CD8-positive, alpha-beta memory T cell (primary cell): ENCODE results near the gene DYNC1I2. TPM values are rescaled to one million over a fixed set of nuclear protein-coding genes. Genes with fewer than 3 reads are reported as not detected.
A peak's percentile ranks its signal among the peaks of the same experiment; 100 is the strongest.

Experiments
- CTCF ChIA-PET: fragments of 350-600 bp; sonication (Branson Sonifier 250); formaldehyde crosslinking; loops from one replicate; lab custom pipeline; 2021; ENCODE audit warnings: antibody characterized with exemption; lab: Charles Lee
- POLR2A ChIA-PET: fragments of 350-600 bp; sonication (Branson Sonifier 250); formaldehyde crosslinking; loops from one replicate; lab custom pipeline; 2021; ENCODE audit warnings: antibody characterized with exemption; lab: Charles Lee
- DNase-seq, 5 donors: peaks; one replicate each; pipeline versions ENCODE4 v3.0.0 to v3.0.0-alpha.2; 2020 to 2022; ENCODE audit warnings: mixed read lengths in 1 of 5
- H3K27ac ChIP-seq: one replicate; pipeline ENCODE4 v1.7.0; 2013; ENCODE audit warnings: low read depth, mild to moderate bottlenecking, low read length, moderate library complexity
- H3K27me3 ChIP-seq: 2 replicates; pipeline ENCODE4 v1.7.0; 2013; ENCODE audit warnings: low read length, mild to moderate bottlenecking; ENCODE audit not compliant: insufficient read depth, poor library complexity, severe bottlenecking
- H3K36me3 ChIP-seq: 2 replicates; pipeline ENCODE4 v1.7.0; 2013; ENCODE audit warnings: mild to moderate bottlenecking, low read length, moderate library complexity; ENCODE audit not compliant: insufficient read depth
- H3K4me1 ChIP-seq: 2 replicates; pipeline ENCODE4 v1.7.0; 2013; ENCODE audit warnings: mild to moderate bottlenecking, low read length, moderate library complexity; ENCODE audit not compliant: insufficient read depth
- H3K4me3 ChIP-seq: 2 replicates; pipeline ENCODE4 v1.7.0; 2013; ENCODE audit warnings: mild to moderate bottlenecking, low read length
- H3K9me3 ChIP-seq: 2 replicates; pipeline ENCODE4 v1.7.0; 2013; ENCODE audit warnings: mild to moderate bottlenecking, low read length
- H3K27ac Mint-ChIP-seq, 8 donors: one replicate each; pipeline ENCODE4 v1.8.0; 2020 to 2021; ENCODE audit warnings: mixed read lengths in 8 of 8, mild to moderate bottlenecking in 6 of 8, inconsistent platforms in 3 of 8, moderate library complexity in 3 of 8
- H3K27me3 Mint-ChIP-seq, 2 donors: one replicate each; pipeline ENCODE4 v1.8.0; 2020 to 2021; ENCODE audit warnings: mixed read lengths in 2 of 2, mild to moderate bottlenecking in 1 of 2, moderate library complexity in 1 of 2
- H3K36me3 Mint-ChIP-seq, 3 donors: one replicate each; pipeline ENCODE4 v1.8.0; 2020 to 2021; ENCODE audit warnings: mixed read lengths in 3 of 3, inconsistent platforms in 1 of 3, mild to moderate bottlenecking in 1 of 3
- H3K4me1 Mint-ChIP-seq, 3 donors: one replicate each; pipeline ENCODE4 v1.8.0; 2020 to 2021; ENCODE audit warnings: mixed read lengths in 3 of 3, inconsistent platforms in 1 of 3, mild to moderate bottlenecking in 1 of 3
- H3K4me3 Mint-ChIP-seq, 7 donors: one replicate each; pipeline ENCODE4 v1.8.0; 2020 to 2021; ENCODE audit warnings: mixed read lengths in 7 of 7, mild to moderate bottlenecking in 6 of 7, moderate library complexity in 4 of 7, inconsistent platforms in 2 of 7
- H3K9me3 Mint-ChIP-seq, 5 donors: one replicate each; pipeline ENCODE4 v1.8.0; 2020 to 2022; ENCODE audit warnings: mixed read lengths in 5 of 5, mild to moderate bottlenecking in 3 of 5, moderate library complexity in 2 of 5, inconsistent platforms in 1 of 5
- polyA plus RNA-seq: library from polyadenylated mRNA; unstranded; fragments of 300-500 nt; fragmentation: Illumina TruSeq; gene quantifications from one replicate; pipeline ENCODE4 v1.2.3, GENCODE V29; 2021
- total RNA-seq, 2 experiments: library from RNA; stranded (reverse); gene quantifications; one replicate each; pipeline ENCODE4 v1.2.3, GENCODE V29; 2021

DYNC1I2 gene
- total and polyA plus RNA-seq, 3 experiments from 2014 or later, result 27.6 to 50.4 (median 48.3) TPM

DNA sequence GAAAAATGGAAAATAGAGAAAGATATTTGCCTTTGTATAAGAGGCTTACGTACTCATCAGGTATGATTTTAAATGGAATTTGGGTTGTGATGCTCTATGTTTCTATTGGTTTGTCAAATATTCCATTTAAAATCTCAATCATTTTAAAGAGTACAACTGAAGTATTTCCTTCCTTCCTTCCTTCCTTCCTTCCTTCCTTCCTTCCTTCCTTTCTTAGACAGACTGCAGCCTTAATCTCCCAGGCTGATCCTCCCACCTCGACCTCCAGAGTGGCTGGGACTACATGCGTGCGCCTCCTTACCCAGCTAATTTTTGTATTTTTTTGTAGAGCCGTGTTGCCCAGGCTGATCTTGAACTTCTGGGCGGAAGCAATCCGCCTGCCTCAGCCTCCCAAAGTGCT, 15.4 kb upstream of the DYNC1I2 start:
- H3K27ac Mint-ChIP-seq, result no peak overlapping the region
- H3K4me1 Mint-ChIP-seq, result no peaks in the 10 kb centered on the region
- peaks cover 0 to 15% of the 10 kb centered on the region in 2 donors for H3K27me3 Mint-ChIP-seq
- H3K36me3 ChIP-seq, result no peaks in the 10 kb centered on the region
- no peak overlapping the region for H3K4me3 ChIP-seq
- no peaks in the 10 kb centered on the region for H3K4me1 ChIP-seq
- peaks cover 0 to 2% (median 0%) of the 10 kb centered on the region in 5 donors for H3K9me3 Mint-ChIP-seq
- DNase-seq, result no peak
- CTCF ChIA-PET, result no interaction called here
- H3K27me3 ChIP-seq, result no peaks in the 10 kb centered on the region
- H3K9me3 ChIP-seq, result no peaks in the 10 kb centered on the region
- H3K36me3 Mint-ChIP-seq, result no peaks in the 10 kb centered on the region
- POLR2A ChIA-PET, result no interaction called here
- no peak overlapping the region for H3K27ac ChIP-seq
- H3K4me3 Mint-ChIP-seq, result no peak overlapping the region

DNA sequence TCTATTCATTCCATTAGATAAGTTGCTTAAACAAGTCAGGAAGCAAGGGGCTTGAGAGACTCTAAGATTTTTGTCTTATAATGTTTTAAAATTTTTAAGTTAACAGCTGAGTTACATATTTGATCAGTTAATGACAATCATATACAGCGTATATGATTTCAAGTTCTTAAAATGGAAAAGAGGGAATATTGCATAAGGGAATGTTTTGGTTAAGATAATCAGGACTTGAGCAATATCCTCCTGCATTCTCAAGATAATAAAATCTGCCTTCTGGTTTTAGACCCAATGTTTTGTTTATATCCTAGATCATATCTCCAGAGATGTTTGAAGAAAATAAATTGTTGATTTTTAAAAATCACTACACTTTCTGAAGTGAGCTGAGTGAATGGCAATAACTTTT, 13.4 kb upstream of the DYNC1I2 start:
- Histone ChIP-seq H3K4me1 (no peaks in the 10 kb centered on the region), H3K27me3 (no peaks in the 10 kb centered on the region), H3K9me3 (no peaks in the 10 kb centered on the region), H3K4me3 (no peak overlapping the region), H3K27ac (no peak overlapping the region), H3K36me3 (no peaks in the 10 kb centered on the region)
- CTCF ChIA-PET, result no interaction called here
- Mint-ChIP-seq H3K27ac (no peak overlapping the region), H3K27me3 (peaks cover 0 to 15% of the 10 kb centered on the region in 2 donors), H3K36me3 (no peaks in the 10 kb centered on the region), H3K9me3 (peaks cover 0 to 2% (median 0%) of the 10 kb centered on the region in 5 donors), H3K4me3 (no peak overlapping the region), H3K4me1 (no peaks in the 10 kb centered on the region)
- POLR2A ChIA-PET, result no interaction called here
- DNase-seq, result no peak

GRCh38 chr2:171675810-171676345, 11.4 kb upstream of the DYNC1I2 start:
- no peaks in the 10 kb centered on the region for H3K9me3 ChIP-seq
- Mint-ChIP-seq H3K4me3 (no peak overlapping the region), H3K4me1 (no peaks in the 10 kb centered on the region), H3K9me3 (peaks cover 0 to 2% (median 0%) of the 10 kb centered on the region in 5 donors), H3K27ac (no peak overlapping the region), H3K36me3 (no peaks in the 10 kb centered on the region), H3K27me3 (peaks cover 0 to 10% of the 10 kb centered on the region in 2 donors)
- no peak for DNase-seq
- ChIA-PET CTCF (no interaction called here), POLR2A (no interaction called here)
- H3K27ac ChIP-seq, result no peak overlapping the region
- no peaks in the 10 kb centered on the region for H3K36me3 ChIP-seq
- H3K4me3 ChIP-seq, result no peak overlapping the region
- no peaks in the 10 kb centered on the region for H3K4me1 ChIP-seq
- H3K27me3 ChIP-seq, result no peaks in the 10 kb centered on the region

- DNase-seq, result no peak
- H3K36me3 ChIP-seq, result no peaks in the 10 kb centered on the region
- H3K4me3 ChIP-seq, result no peak overlapping the region
- CTCF ChIA-PET, result no interaction called here
- no peak overlapping the region for H3K4me3 Mint-ChIP-seq
- H3K4me1 Mint-ChIP-seq, result no peaks in the 10 kb centered on the region
- peaks cover 2 to 10% of the 10 kb centered on the region in 2 donors for H3K27me3 Mint-ChIP-seq
- H3K4me1 ChIP-seq, result no peaks in the 10 kb centered on the region
- H3K9me3 Mint-ChIP-seq, result no peaks in the 10 kb centered on the region
- H3K36me3 Mint-ChIP-seq, result no peaks in the 10 kb centered on the region
- no peak overlapping the region for H3K27ac ChIP-seq
- no peak overlapping the region for H3K27ac Mint-ChIP-seq
- POLR2A ChIA-PET, result no interaction called here
- no peaks in the 10 kb centered on the region for H3K9me3 ChIP-seq
- H3K27me3 ChIP-seq, result no peaks in the 10 kb centered on the region
Measured at GRCh38 chr2:171678619-171679018, 8.7 kb upstream of the DYNC1I2 start.

GRCh38 chr2:171688129-171688465, 828 bp downstream of the DYNC1I2 start:
- CTCF ChIA-PET, result no interaction called here
- Histone ChIP-seq H3K27me3 (no peaks in the 10 kb centered on the region), H3K36me3 (peaks cover 7% of the 10 kb centered on the region), H3K27ac (peak overlapping the region; percentile 68), H3K9me3 (no peaks in the 10 kb centered on the region), H3K4me1 (peaks cover 15% of the 10 kb centered on the region), H3K4me3 (peak overlapping the region; percentile 94)
- peaks cover 0 to 39% (median 8%) of the 10 kb centered on the region in 3 donors for H3K36me3 Mint-ChIP-seq
- peak overlapping the region; percentile 57 to 94 (median 88) for H3K27ac Mint-ChIP-seq
- DNase-seq, result no peak
- POLR2A ChIA-PET, result no interaction called here
- peaks cover 29 to 45% (median 42%) of the 10 kb centered on the region in 3 donors for H3K4me1 Mint-ChIP-seq
- peak overlapping the region; percentile 87 to 98 (median 96) for H3K4me3 Mint-ChIP-seq
- H3K9me3 Mint-ChIP-seq, result no peaks in the 10 kb centered on the region
- peaks cover 0 to 2% of the 10 kb centered on the region in 2 donors for H3K27me3 Mint-ChIP-seq

DNA sequence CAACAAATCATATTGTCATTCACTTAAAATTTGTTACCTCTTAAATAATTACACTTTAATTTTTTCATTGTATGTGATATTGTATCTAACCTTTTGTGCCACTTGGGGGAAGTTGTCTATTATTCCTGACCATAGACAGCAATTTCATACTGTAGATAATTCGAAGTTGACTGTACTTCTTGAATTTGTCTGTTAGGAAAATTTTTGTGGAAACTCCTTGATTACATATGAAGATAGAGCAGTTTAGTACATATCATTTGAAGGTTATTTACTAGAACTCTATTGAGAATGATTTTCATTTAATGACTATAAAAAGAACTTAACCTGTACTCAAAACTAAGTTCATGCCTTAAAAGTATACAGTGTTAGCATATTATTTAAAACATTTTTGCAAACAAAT, 5.1 kb downstream of the DYNC1I2 start:
- H3K36me3 Mint-ChIP-seq, result peaks cover 6 to 74% (median 16%) of the 10 kb centered on the region in 3 donors

DNA sequence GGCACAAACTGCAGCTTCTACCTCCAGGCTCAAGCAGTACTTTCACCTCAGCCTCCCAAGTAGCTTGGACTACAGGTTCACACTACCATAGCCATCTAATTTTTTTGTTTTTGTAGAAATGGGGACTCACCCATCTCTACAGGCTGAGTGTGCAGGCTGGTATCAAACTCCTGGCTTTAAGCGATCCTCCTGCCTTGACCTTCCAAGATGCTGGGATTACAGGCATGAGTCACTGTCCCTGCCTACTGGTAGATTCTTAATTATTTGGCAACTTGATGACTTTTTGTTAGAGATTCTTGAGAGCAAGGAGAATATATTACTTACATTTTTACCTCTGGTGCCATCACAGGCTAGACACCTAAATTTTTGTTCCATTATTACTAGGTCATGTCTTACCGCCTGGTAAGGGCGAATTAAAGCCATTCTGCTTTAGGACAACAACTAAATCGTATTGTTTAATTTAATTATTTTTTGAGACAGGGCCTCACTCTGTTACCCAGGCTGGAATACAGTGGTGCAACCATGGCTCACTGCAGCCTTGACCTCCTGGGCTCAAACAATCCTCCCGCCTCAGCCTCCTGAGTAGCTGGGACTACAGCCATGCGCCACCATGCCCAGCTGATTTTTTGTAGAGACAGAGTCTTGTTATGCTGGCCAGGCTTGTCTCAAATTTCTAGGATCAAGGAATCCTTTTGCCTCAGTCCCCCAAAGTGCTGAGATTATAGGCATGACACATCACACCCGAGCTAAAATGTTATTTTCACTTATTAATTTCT, 15.7 kb downstream of the DYNC1I2 start:
- H3K27me3 Mint-ChIP-seq, result no peaks in the 10 kb centered on the region
- no peaks in the 10 kb centered on the region for H3K9me3 Mint-ChIP-seq
- H3K4me3 Mint-ChIP-seq, result peak overlapping the region in 1 of 7 donors; percentile 6
- H3K4me3 ChIP-seq, result no peak overlapping the region
- H3K27me3 ChIP-seq, result no peaks in the 10 kb centered on the region
- no peak for DNase-seq
- ChIA-PET POLR2A (no interaction called here), CTCF (interaction anchor here (0.9 to 2.1 kb wide), 8 partner anchors 13 to 764 kb away, joined by 3 to 12 read pairs (median 4); partner anchors contain the start of gene DLX2)
- H3K36me3 ChIP-seq, result peaks cover 6% of the 10 kb centered on the region
- H3K27ac ChIP-seq, result no peak overlapping the region
- H3K4me1 Mint-ChIP-seq, result peaks cover 15 to 30% (median 17%) of the 10 kb centered on the region in 3 donors
- peaks cover 0 to 40% (median 10%) of the 10 kb centered on the region in 3 donors for H3K36me3 Mint-ChIP-seq
- peak overlapping the region in 1 of 8 donors; percentile 30 for H3K27ac Mint-ChIP-seq
- no peaks in the 10 kb centered on the region for H3K9me3 ChIP-seq
- no peaks in the 10 kb centered on the region for H3K4me1 ChIP-seq

More for the DNA sequence above, 5.1 kb downstream of the DYNC1I2 start:
- ChIA-PET POLR2A (no interaction called here), CTCF (no interaction called here)
- Histone ChIP-seq H3K4me3 (no peak overlapping the region), H3K27me3 (no peaks in the 10 kb centered on the region), H3K27ac (no peak overlapping the region), H3K36me3 (peaks cover 7% of the 10 kb centered on the region), H3K9me3 (no peaks in the 10 kb centered on the region), H3K4me1 (peaks cover 15% of the 10 kb centered on the region)
- no peak for DNase-seq
- no peaks in the 10 kb centered on the region for H3K9me3 Mint-ChIP-seq
- no peaks in the 10 kb centered on the region for H3K27me3 Mint-ChIP-seq
- H3K4me3 Mint-ChIP-seq, result no peak overlapping the region
- no peak overlapping the region for H3K27ac Mint-ChIP-seq
- peaks cover 30 to 56% (median 47%) of the 10 kb centered on the region in 3 donors for H3K4me1 Mint-ChIP-seq
